Panc1 (cell line): Measurements from ENCODE around the gene GLT8D2. TPM values are rescaled to one million over a fixed set of nuclear protein-coding genes. Genes with fewer than 3 reads are reported as not detected.

Source experiments
- ATAC-seq: fragments of 200-7000 bp; cut with Tn5 transposase; 2 replicates; pipeline ENCODE4 v1.9.1; 2020; ENCODE audit warnings: mild to moderate bottlenecking, moderate library complexity
- BruUV-seq: library from RNA; stranded (reverse); fragments of 400-500 nt; replicated peaks from 2 replicates; lab custom pipeline; 2021; lab: Mats Ljungman, UMichigan
- CTCF ChIA-PET: fragments of 300-600 bp; sonication (Branson Sonifier 250); formaldehyde crosslinking; loops from one replicate; lab custom pipeline; 2022; ENCODE audit warnings: antibody characterized with exemption; lab: Charles Lee
- POLR2A ChIA-PET: fragments of 300-600 bp; sonication (Branson Sonifier 250); formaldehyde crosslinking; loops from one replicate; lab custom pipeline; 2022; ENCODE audit warnings: antibody characterized with exemption; lab: Charles Lee
- DNase-seq: peaks from one replicate; pipeline ENCODE4 v3.0.0-alpha.2; 2010; ENCODE audit warnings: low read depth, low spot score
- H3K27ac ChIP-seq: 2 replicates; pipeline ENCODE4 v1.5.1; 2011; ENCODE audit warnings: mild to moderate bottlenecking, low read length, inconsistent platforms
- H3K27me3 ChIP-seq: fragments of 200-500 bp; sonication (Bioruptor generic); 2 replicates; pipeline ENCODE4 v1.6.0; 2014; ENCODE audit warnings: low read length, inconsistent platforms; ENCODE audit not compliant: control insufficient read depth, insufficient read depth
- H3K36me3 ChIP-seq: fragments of 200-500 bp; sonication (Bioruptor generic); 2 replicates; pipeline ENCODE4 v1.5.1; 2014; ENCODE audit warnings: inconsistent platforms, mild to moderate bottlenecking, low read length, moderate library complexity; ENCODE audit not compliant: control insufficient read depth, insufficient read depth
- H3K4me1 ChIP-seq: 2 replicates; pipeline ENCODE4 v1.5.1; 2011; ENCODE audit warnings: inconsistent platforms, mild to moderate bottlenecking, low read length, moderate library complexity; ENCODE audit not compliant: control insufficient read depth, insufficient read depth
- H3K4me3 ChIP-seq, 2 experiments: 2 replicates each; pipeline ENCODE4 v1.5.1; 2011 to 2012; ENCODE audit warnings: low read depth in 2 of 2, low read length in 2 of 2, mild to moderate bottlenecking in 2 of 2, inconsistent platforms in 1 of 2, moderate library complexity in 1 of 2
- H3K9me3 ChIP-seq: fragments of 200-500 bp; sonication (Bioruptor generic); 2 replicates; pipeline ENCODE4 v1.5.1; 2014; ENCODE audit warnings: low read depth, mild to moderate bottlenecking, inconsistent platforms, low read length, moderate library complexity; ENCODE audit not compliant: control insufficient read depth, insufficient read depth
- POLR2AphosphoS5 ChIP-seq: IDR thresholded peaks from 2 replicates; pipeline ENCODE4 v1.6.1; 2012; ENCODE audit warnings: mild to moderate bottlenecking, low read depth, low read length, moderate library complexity
- SIN3A ChIP-seq: IDR thresholded peaks from 2 replicates; pipeline ENCODE4 v1.6.1; 2012; ENCODE audit warnings: low read depth, mild to moderate bottlenecking, low read length, moderate library complexity, borderline replicate concordance; ENCODE audit not compliant: insufficient read depth
- TCF7L2 ChIP-seq: IDR thresholded peaks from 2 replicates; pipeline ENCODE4 v1.6.1; 2011; ENCODE audit warnings: mild to moderate bottlenecking, low read depth, low read length, inconsistent platforms
- in situ Hi-C: cut with HindIII; loops from 2 replicates; pipeline ENCODE4 v1.10.0; 2016; ENCODE audit warnings: low sequenced_read_pairs, low pct_unique_long_range_greater_than_20kb
- intact Hi-C: fragments of 100-400 bp; cut with micrococcal nuclease; formaldehyde crosslinking; loops from one replicate; pipeline ENCODE4 v1.10.0; 2022; ENCODE audit not compliant: unreplicated experiment
- total RNA-seq: library from RNA; stranded (reverse); gene quantifications from one replicate; pipeline ENCODE4 v1.2.1, GENCODE V29; 2021; ENCODE audit not compliant: unreplicated experiment
- TF ChIP-seq, protein P1 (sequence below): fragments of 450-650 bp; IDR thresholded peaks from 2 replicates; pipeline ENCODE4 v1.5.1; 2017; ENCODE audit warnings: mild to moderate bottlenecking
- TF ChIP-seq, protein P2 (sequence below), 2 experiments: IDR thresholded peaks; 2 replicates each; pipeline ENCODE4 v1.6.1; 2011 to 2012; ENCODE audit warnings: low read depth in 2 of 2, control low read depth in 1 of 2, low read length in 1 of 2, mild to moderate bottlenecking in 1 of 2, moderate library complexity in 1 of 2; ENCODE audit not compliant: insufficient read depth in 1 of 2

GLT8D2 gene
- total RNA-seq, 1 experiment from 2014 or later: 0.54 TPM

DNA sequence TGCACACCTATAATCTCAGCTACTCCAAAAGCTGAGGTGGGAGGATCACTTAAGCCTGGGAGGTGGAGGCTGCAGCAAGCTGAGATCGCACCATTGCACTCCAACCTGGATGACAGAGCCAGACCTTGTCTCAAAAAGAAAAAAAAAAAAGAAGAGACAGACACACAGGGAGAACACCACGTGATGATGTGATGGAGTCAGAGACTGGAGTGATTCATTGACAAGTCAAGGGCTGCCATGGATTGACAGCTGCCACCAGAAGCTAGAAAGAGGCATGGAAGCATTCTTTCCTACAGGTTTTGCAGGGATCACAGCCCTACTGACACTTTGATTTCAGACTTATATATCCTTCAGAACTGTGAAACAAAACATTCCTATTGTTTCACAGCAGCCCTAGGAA is 10.8 kb upstream of the GLT8D2 start:
- H3K4me1 ChIP-seq: peaks cover 12% of the 10 kb centered on the region
- H3K27ac ChIP-seq: no peak overlapping the region
- no peaks in the 10 kb centered on the region for H3K9me3 ChIP-seq
- intact Hi-C loops (no loop called here), in situ Hi-C loops (no loop called here)
- ChIA-PET CTCF (no interaction called here), POLR2A (no interaction called here)
- TF ChIP-seq SIN3A (no peak), POLR2AphosphoS5 (no peak), TCF7L2 (no peak)
- TF ChIP-seq, protein P1, sequence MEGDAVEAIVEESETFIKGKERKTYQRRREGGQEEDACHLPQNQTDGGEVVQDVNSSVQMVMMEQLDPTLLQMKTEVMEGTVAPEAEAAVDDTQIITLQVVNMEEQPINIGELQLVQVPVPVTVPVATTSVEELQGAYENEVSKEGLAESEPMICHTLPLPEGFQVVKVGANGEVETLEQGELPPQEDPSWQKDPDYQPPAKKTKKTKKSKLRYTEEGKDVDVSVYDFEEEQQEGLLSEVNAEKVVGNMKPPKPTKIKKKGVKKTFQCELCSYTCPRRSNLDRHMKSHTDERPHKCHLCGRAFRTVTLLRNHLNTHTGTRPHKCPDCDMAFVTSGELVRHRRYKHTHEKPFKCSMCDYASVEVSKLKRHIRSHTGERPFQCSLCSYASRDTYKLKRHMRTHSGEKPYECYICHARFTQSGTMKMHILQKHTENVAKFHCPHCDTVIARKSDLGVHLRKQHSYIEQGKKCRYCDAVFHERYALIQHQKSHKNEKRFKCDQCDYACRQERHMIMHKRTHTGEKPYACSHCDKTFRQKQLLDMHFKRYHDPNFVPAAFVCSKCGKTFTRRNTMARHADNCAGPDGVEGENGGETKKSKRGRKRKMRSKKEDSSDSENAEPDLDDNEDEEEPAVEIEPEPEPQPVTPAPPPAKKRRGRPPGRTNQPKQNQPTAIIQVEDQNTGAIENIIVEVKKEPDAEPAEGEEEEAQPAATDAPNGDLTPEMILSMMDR: no peak
- TF ChIP-seq, protein P2, sequence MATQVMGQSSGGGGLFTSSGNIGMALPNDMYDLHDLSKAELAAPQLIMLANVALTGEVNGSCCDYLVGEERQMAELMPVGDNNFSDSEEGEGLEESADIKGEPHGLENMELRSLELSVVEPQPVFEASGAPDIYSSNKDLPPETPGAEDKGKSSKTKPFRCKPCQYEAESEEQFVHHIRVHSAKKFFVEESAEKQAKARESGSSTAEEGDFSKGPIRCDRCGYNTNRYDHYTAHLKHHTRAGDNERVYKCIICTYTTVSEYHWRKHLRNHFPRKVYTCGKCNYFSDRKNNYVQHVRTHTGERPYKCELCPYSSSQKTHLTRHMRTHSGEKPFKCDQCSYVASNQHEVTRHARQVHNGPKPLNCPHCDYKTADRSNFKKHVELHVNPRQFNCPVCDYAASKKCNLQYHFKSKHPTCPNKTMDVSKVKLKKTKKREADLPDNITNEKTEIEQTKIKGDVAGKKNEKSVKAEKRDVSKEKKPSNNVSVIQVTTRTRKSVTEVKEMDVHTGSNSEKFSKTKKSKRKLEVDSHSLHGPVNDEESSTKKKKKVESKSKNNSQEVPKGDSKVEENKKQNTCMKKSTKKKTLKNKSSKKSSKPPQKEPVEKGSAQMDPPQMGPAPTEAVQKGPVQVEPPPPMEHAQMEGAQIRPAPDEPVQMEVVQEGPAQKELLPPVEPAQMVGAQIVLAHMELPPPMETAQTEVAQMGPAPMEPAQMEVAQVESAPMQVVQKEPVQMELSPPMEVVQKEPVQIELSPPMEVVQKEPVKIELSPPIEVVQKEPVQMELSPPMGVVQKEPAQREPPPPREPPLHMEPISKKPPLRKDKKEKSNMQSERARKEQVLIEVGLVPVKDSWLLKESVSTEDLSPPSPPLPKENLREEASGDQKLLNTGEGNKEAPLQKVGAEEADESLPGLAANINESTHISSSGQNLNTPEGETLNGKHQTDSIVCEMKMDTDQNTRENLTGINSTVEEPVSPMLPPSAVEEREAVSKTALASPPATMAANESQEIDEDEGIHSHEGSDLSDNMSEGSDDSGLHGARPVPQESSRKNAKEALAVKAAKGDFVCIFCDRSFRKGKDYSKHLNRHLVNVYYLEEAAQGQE (IDR thresholded peaks at IDR 0.05; ENCODE audit: insufficient read depth in 1 of 2, low read depth in 2 of 2, low read length in 1 of 2): no peak
- no peak for DNase-seq
- no peaks in the 10 kb centered on the region for H3K27me3 ChIP-seq
- no peaks in the 10 kb centered on the region; the same call in 1 of the 2 replicates for H3K36me3 ChIP-seq
- ATAC-seq: no peak
- no peak overlapping the region for H3K4me3 ChIP-seq
- no TSS peak for BruUV-seq

DNA sequence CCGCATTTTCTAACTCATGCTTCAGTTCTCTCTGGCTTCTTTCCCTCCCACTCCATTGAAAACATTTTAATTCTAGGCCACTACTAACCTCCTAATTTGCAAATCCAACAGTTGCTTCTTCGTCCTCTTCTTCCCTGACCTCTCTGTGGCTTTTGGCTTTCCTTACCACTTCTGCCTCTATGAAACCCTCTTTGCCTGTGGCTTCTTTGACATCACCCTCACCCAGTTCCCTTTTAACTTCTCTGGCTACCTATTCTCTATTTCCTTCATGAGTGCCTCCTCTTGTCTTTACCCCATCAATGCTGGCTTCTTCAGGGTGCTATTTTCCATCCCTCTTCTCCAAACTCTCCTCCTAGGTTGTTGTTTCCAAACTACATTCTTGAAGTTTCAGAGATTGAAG is 10.0 kb upstream of the GLT8D2 start:
- no peak for ATAC-seq
- H3K27me3 ChIP-seq: no peaks in the 10 kb centered on the region
- H3K27ac ChIP-seq: no peak overlapping the region
- CTCF ChIA-PET: no interaction called here
- intact Hi-C loops (no loop called here), in situ Hi-C loops (no loop called here)
- BruUV-seq: no TSS peak
- H3K4me3 ChIP-seq: no peak overlapping the region
- no peaks in the 10 kb centered on the region for H3K9me3 ChIP-seq
- H3K4me1 ChIP-seq: peaks cover 6% of the 10 kb centered on the region; the same call in 1 of the 2 replicates
- TF ChIP-seq, protein P1: no peak
- TF ChIP-seq TCF7L2: no peak
- no peak for TF ChIP-seq POLR2AphosphoS5
- TF ChIP-seq, protein P2 (IDR thresholded peaks at IDR 0.05; ENCODE audit: insufficient read depth in 1 of 2, low read depth in 2 of 2, low read length in 1 of 2): no peak
- no peak for TF ChIP-seq SIN3A
- POLR2A ChIA-PET: no interaction called here
- DNase-seq: no peak
- no peaks in the 10 kb centered on the region; the same call in 1 of the 2 replicates for H3K36me3 ChIP-seq
